Liver (tissue), 9 donors: ENCODE measurements around the gene STAT5A. TPM values are rescaled to one million over a fixed set of nuclear protein-coding genes. Genes with fewer than 3 reads are reported as not detected.
"Not testable (repeated sequence)": the region's sequence is repeated elsewhere in the genome, so short reads cannot be mapped to it uniquely, and the experiment has no call there.

Experiments
- DNase-seq: peaks from one replicate; pipeline ENCODE4 v3.0.0-alpha.2; 2017; ENCODE audit warnings: low spot score
- H3K27ac ChIP-seq, 2 donors: one replicate each; pipeline ENCODE4 v1.7.0; 2013; ENCODE audit warnings: inconsistent platforms in 2 of 2, low read length in 2 of 2, control low read depth in 1 of 2, low read depth in 1 of 2, mild to moderate bottlenecking in 1 of 2
- H3K27me3 ChIP-seq, 4 donors: one replicate each; pipeline versions ENCODE4 v1.6.1 to v1.7.0; 2013; ENCODE audit warnings: low read length in 3 of 4, inconsistent platforms in 1 of 4, mild to moderate bottlenecking in 1 of 4, moderate library complexity in 1 of 4; ENCODE audit not compliant: control insufficient read depth in 4 of 4, insufficient read depth in 4 of 4
- H3K36me3 ChIP-seq, 4 donors: one replicate each; pipeline versions ENCODE4 v1.6.1 to v1.7.0; 2013; ENCODE audit warnings: low read length in 3 of 4, mild to moderate bottlenecking in 3 of 4, low read depth in 1 of 4, moderate library complexity in 1 of 4; ENCODE audit not compliant: control insufficient read depth in 4 of 4, insufficient read depth in 3 of 4
- H3K4me1 ChIP-seq, 4 donors: one replicate each; pipeline versions ENCODE4 v1.6.1 to v1.7.0; 2013; ENCODE audit warnings: low read length in 3 of 4, mild to moderate bottlenecking in 3 of 4, moderate library complexity in 1 of 4; ENCODE audit not compliant: control insufficient read depth in 4 of 4, insufficient read depth in 4 of 4
- H3K4me3 ChIP-seq, 3 donors: one replicate each; pipeline versions ENCODE4 v1.6.1 to v1.7.0; 2013; ENCODE audit warnings: low read length in 3 of 3, control low read depth in 1 of 3, low read depth in 1 of 3, mild to moderate bottlenecking in 1 of 3
- H3K9ac ChIP-seq, 2 donors: one replicate each; pipeline ENCODE4 v1.7.0; 2013; ENCODE audit warnings: low read length in 2 of 2, mild to moderate bottlenecking in 2 of 2, moderate library complexity in 2 of 2, control low read depth in 1 of 2, low read depth in 1 of 2
- H3K9me3 ChIP-seq, 4 donors: one replicate each; pipeline versions ENCODE4 v1.6.1 to v1.7.0; 2013; ENCODE audit warnings: low read length in 3 of 4; ENCODE audit not compliant: control insufficient read depth in 4 of 4
- FOXA1 ChIP-seq: IDR thresholded peaks from 2 replicates; pipeline ENCODE4 v1.6.1; 2016; ENCODE audit warnings: antibody characterized with exemption
- FOXA2 ChIP-seq: IDR thresholded peaks from 2 replicates; pipeline ENCODE4 v1.6.1; 2016; ENCODE audit warnings: antibody characterized with exemption
- JUND ChIP-seq, 2 donors: IDR thresholded peaks; 2 replicates each; pipeline ENCODE4 v1.6.1; 2016; ENCODE audit warnings: antibody characterized with exemption in 2 of 2
- NR2F2 ChIP-seq: IDR thresholded peaks from 2 replicates; pipeline ENCODE4 v1.6.1; 2016; ENCODE audit warnings: antibody characterized with exemption
- REST ChIP-seq: IDR thresholded peaks from 2 replicates; pipeline ENCODE4 v1.6.1; 2016; ENCODE audit warnings: antibody characterized with exemption, mild to moderate bottlenecking
- RXRA ChIP-seq, 2 donors: IDR thresholded peaks; 2 replicates each; pipeline ENCODE4 v1.6.1; 2017 to 2018; ENCODE audit warnings: antibody characterized with exemption in 2 of 2, mild to moderate bottlenecking in 1 of 2
- SP1 ChIP-seq: IDR thresholded peaks from 2 replicates; pipeline ENCODE4 v1.6.1; 2018; ENCODE audit warnings: antibody characterized with exemption, mild to moderate bottlenecking
- TAF1 ChIP-seq: conservative IDR thresholded peaks from 2 replicates; pipeline ENCODE4 v1.6.1; 2016; ENCODE audit warnings: antibody characterized with exemption, mild to moderate bottlenecking
- YY1 ChIP-seq: IDR thresholded peaks from 2 replicates; pipeline ENCODE4 v1.6.1; 2016; ENCODE audit warnings: antibody characterized with exemption, mild to moderate bottlenecking
- WGBS: extraction: QIAGEN DNeasy Blood & Tissue Kit; methylation state at CpG from one replicate; pipeline ENCODE4 v1.1.7; 2013; 5-methylcytosine and 5-hydroxymethylcytosine counted together
- polyA plus RNA-seq, 2 donors: library from polyadenylated mRNA; stranded (reverse) in 1 of 2; unstranded in 1 of 2; fragments of 200-250 nt in 1 of 2; fragments of >200 nt in 1 of 2; fragmentation: Nextera tagmentation in 1 of 2; extraction: Ambion mirVana in 1 of 2; gene quantifications; one replicate each; pipeline versions ENCODE4 v1.2.1 to v1.2.3, GENCODE V29; 2013 to 2015
- total RNA-seq, 2 donors: library from RNA; depleted of rRNA; stranded (reverse); fragments of >200 nt; gene quantifications; one replicate each; pipeline ENCODE4 v1.2.3, GENCODE V29; 2014
- TF ChIP-seq, protein P1 (sequence below): IDR thresholded peaks from 2 replicates; pipeline ENCODE4 v1.6.1; 2016; ENCODE audit warnings: antibody characterized with exemption
- TF ChIP-seq, protein P2 (sequence below): IDR thresholded peaks from 2 replicates; pipeline ENCODE4 v1.6.1; 2016; ENCODE audit warnings: antibody characterized with exemption
- TF ChIP-seq, protein P3 (sequence below): fragments of 150-350 bp; IDR thresholded peaks from 2 replicates; pipeline ENCODE4 v1.5.1; 2017; ENCODE audit warnings: improper control_type of control experiment, low read depth, low read length; ENCODE audit not compliant: missing input control
- TF ChIP-seq, protein P4 (sequence below): IDR thresholded peaks from 2 replicates; pipeline ENCODE4 v1.6.1; 2016; ENCODE audit warnings: antibody characterized with exemption
- donor health status: healthy.
- donor health status: healthy.
- donor health status: healthy.
- donor health status: healthy.
- donor health status: healthy.

STAT5A gene
- total and polyA plus RNA-seq, 4 donors = 1.7 to 37.7 (median 8.9) TPM

DNA sequence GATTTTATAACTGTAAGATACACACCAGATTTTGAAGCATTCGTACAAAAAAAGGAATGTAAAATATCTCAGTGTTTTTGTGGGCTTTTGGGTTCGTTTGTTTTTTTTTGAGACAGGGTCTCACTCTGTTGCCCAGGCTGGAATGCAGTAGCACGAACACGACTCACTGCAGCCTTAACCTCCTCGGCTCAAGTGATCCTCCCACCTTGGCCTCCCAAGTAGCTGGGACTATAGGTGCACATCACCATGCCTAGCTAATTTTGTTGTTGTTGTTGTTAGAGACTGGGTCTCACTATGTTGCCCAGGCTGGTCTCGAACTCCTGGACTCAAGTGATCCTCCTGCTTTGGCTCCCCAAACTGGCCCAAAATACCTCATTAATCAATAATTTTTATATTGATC, 28.0 kb upstream of the STAT5A start (continued):
- TF ChIP-seq, protein P1, sequence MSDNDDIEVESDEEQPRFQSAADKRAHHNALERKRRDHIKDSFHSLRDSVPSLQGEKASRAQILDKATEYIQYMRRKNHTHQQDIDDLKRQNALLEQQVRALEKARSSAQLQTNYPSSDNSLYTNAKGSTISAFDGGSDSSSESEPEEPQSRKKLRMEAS = no peak
- TF ChIP-seq FOXA2 = no peak

DNA sequence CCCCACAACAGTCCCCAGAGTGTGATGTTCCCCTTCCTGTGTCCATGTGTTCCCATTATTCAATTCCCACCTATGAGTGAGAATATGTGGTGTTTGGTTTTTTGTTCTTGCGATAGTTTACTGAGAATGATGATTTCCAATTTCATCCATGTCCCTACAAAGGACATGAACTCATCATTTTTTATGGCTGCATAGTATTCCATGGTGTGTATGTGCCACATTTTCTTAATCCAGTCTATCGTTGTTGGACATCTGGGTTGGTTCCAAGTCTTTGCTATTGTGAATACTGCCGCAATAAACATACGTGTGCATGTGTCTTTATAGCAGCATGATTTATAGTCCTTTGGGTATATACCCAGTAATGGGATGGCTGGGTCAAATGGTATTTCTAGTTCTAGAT, 23.9 kb upstream of the STAT5A start:
- H3K36me3 ChIP-seq, H3K4me3 ChIP-seq, DNase-seq, H3K27ac ChIP-seq, H3K9me3 ChIP-seq, H3K9ac ChIP-seq, H3K4me1 ChIP-seq, H3K27me3 ChIP-seq: not testable (repeated sequence)
- 100% methylated on average over 2 of the region's 4 CpGs for whole genome bisulfite sequencing

- Histone ChIP-seq H3K9ac (no peak overlapping the region), H3K9me3 (no peaks in the 10 kb centered on the region), H3K27ac (peak overlapping the region; percentile 6 to 61), H3K4me3 (no peak overlapping the region), H3K27me3 (no peaks in the 10 kb centered on the region), H3K36me3 (no peaks in the 10 kb centered on the region), H3K4me1 (peaks cover 5 to 15% (median 7%) of the 10 kb centered on the region in 4 donors)
- TF ChIP-seq TAF1 = no peak
- no peak for TF ChIP-seq RXRA (IDR thresholded peaks at IDR 0.05)
- TF ChIP-seq, protein P1 = no peak
- WGBS = 95% methylated on average over 2 of the region's 2 CpGs
- DNase-seq = no peak
Observed at GRCh38 chr17:42266462-42266861, 21.8 kb upstream of the STAT5A start.

- H3K9me3 ChIP-seq = no peaks in the 10 kb centered on the region
- peaks cover 5 to 18% (median 7%) of the 10 kb centered on the region in 4 donors for H3K4me1 ChIP-seq
- no peak for DNase-seq
- WGBS = 54% methylated on average over 9 of the region's 9 CpGs
- H3K27me3 ChIP-seq = no peaks in the 10 kb centered on the region
- no peak overlapping the region for H3K4me3 ChIP-seq
- H3K36me3 ChIP-seq = no peaks in the 10 kb centered on the region
- TF ChIP-seq FOXA1 (no peak), JUND (IDR thresholded peaks at IDR 0.05) (peak; percentile 77 to 82), SP1 (no peak), REST (no peak), YY1 (no peak), NR2F2 (no peak)
- TF ChIP-seq, protein P1 = no peak
- TF ChIP-seq, protein P2, sequence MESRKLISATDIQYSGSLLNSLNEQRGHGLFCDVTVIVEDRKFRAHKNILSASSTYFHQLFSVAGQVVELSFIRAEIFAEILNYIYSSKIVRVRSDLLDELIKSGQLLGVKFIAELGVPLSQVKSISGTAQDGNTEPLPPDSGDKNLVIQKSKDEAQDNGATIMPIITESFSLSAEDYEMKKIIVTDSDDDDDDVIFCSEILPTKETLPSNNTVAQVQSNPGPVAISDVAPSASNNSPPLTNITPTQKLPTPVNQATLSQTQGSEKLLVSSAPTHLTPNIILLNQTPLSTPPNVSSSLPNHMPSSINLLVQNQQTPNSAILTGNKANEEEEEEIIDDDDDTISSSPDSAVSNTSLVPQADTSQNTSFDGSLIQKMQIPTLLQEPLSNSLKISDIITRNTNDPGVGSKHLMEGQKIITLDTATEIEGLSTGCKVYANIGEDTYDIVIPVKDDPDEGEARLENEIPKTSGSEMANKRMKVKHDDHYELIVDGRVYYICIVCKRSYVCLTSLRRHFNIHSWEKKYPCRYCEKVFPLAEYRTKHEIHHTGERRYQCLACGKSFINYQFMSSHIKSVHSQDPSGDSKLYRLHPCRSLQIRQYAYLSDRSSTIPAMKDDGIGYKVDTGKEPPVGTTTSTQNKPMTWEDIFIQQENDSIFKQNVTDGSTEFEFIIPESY = no peak
- TF ChIP-seq, protein P3, sequence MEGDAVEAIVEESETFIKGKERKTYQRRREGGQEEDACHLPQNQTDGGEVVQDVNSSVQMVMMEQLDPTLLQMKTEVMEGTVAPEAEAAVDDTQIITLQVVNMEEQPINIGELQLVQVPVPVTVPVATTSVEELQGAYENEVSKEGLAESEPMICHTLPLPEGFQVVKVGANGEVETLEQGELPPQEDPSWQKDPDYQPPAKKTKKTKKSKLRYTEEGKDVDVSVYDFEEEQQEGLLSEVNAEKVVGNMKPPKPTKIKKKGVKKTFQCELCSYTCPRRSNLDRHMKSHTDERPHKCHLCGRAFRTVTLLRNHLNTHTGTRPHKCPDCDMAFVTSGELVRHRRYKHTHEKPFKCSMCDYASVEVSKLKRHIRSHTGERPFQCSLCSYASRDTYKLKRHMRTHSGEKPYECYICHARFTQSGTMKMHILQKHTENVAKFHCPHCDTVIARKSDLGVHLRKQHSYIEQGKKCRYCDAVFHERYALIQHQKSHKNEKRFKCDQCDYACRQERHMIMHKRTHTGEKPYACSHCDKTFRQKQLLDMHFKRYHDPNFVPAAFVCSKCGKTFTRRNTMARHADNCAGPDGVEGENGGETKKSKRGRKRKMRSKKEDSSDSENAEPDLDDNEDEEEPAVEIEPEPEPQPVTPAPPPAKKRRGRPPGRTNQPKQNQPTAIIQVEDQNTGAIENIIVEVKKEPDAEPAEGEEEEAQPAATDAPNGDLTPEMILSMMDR = no peak
- TF ChIP-seq, protein P4, sequence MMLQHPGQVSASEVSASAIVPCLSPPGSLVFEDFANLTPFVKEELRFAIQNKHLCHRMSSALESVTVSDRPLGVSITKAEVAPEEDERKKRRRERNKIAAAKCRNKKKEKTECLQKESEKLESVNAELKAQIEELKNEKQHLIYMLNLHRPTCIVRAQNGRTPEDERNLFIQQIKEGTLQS = peak; percentile 38
- H3K9ac ChIP-seq = no peak overlapping the region
- peak overlapping the region; percentile 6 to 61 for H3K27ac ChIP-seq
Observed at GRCh38 chr17:42266918-42267766, 21.2 kb upstream of the STAT5A start.
